Sigmoid colon (tissue), 7 donors: ENCODE results near the gene KYNU. TPM values are rescaled to one million over a fixed set of nuclear protein-coding genes. Genes with fewer than 3 reads are reported as not detected.

ENCODE experiments used
- DNase-seq: peaks from one replicate; pipeline ENCODE4 v3.0.0-alpha.2; 2019
- H3K27ac ChIP-seq, 4 donors: fragments of 200-600 bp; sonication (generic); one replicate each; pipeline ENCODE4 v1.5.1; 2016 to 2019; ENCODE audit warnings: mild to moderate bottlenecking in 1 of 4
- H3K27me3 ChIP-seq, 3 donors: fragments of 200-600 bp; sonication (generic); one replicate each; pipeline ENCODE4 v1.5.1; 2019; ENCODE audit warnings: mild to moderate bottlenecking in 1 of 3
- H3K36me3 ChIP-seq, 4 donors: fragments of 200-600 bp; sonication (generic); one replicate each; pipeline ENCODE4 v1.5.1; 2016 to 2019
- H3K4me1 ChIP-seq, 4 donors: fragments of 200-600 bp; sonication (generic); one replicate each; pipeline ENCODE4 v1.5.1; 2017 to 2019
- H3K4me3 ChIP-seq, 4 donors: fragments of 200-600 bp; sonication (generic); one replicate each; pipeline ENCODE4 v1.5.1; 2017 to 2019; ENCODE audit warnings: mild to moderate bottlenecking in 2 of 4, moderate library complexity in 1 of 4
- H3K9me3 ChIP-seq, 4 donors: fragments of 200-600 bp in 3 of 4; sonication (generic) in 3 of 4; one replicate each; pipeline versions ENCODE4 v1.5.1 to v1.6.1; 2013 to 2019
- CTCF ChIP-seq, 4 experiments: fragments of 450-650 bp in 3 of 4; fragments of 200-600 bp in 1 of 4; IDR thresholded peaks; one replicate each; pipeline ENCODE4 v1.5.1; 2016 to 2019; ENCODE audit warnings: antibody characterized with exemption in 4 of 4, mild to moderate bottlenecking in 3 of 4, moderate library complexity in 2 of 4
- EP300 ChIP-seq, 4 donors: sonication (generic); formaldehyde crosslinking; IDR thresholded peaks; one replicate each; pipeline ENCODE4 v1.6.1; 2017; ENCODE audit warnings: antibody characterized with exemption in 4 of 4
- POLR2A ChIP-seq, 2 donors: fragments of 450-650 bp; IDR thresholded peaks; one replicate each; pipeline ENCODE4 v1.6.1; 2016; ENCODE audit warnings: antibody characterized with exemption in 2 of 2, mild to moderate bottlenecking in 2 of 2, moderate library complexity in 2 of 2
- POLR2AphosphoS5 ChIP-seq, 4 donors: sonication (generic); formaldehyde crosslinking; IDR thresholded peaks; one replicate each; pipeline ENCODE4 v1.6.1; 2017; ENCODE audit warnings: antibody characterized with exemption in 4 of 4
- WGBS, 2 donors: extraction: QIAGEN DNeasy Blood & Tissue Kit; methylation state at CpG; one replicate each; pipeline ENCODE4 v1.1.7; 2013; 5-methylcytosine and 5-hydroxymethylcytosine counted together
- intact Hi-C: fragments of 100-400 bp; cut with DNase I; formaldehyde crosslinking; loops from one replicate; pipeline ENCODE4 v1.15.1; 2023
- polyA plus RNA-seq, 3 donors: library from polyadenylated mRNA; stranded (reverse); fragments of 200-250 nt; gene quantifications; one replicate each; pipeline ENCODE4 v1.2.3, GENCODE V29; 2013
- total RNA-seq, 4 donors: library from RNA; depleted of rRNA; stranded (reverse); fragments of >200 nt; gene quantifications; one replicate each; pipeline ENCODE4 v1.1.0, GENCODE V29; 2016
- donor health status: healthy with polysubstance abuse.
- donor health status: Bipolar disorder and iron deficiency.
- donor health status: healthy.

Gene KYNU
- total and polyA plus RNA-seq, 7 donors = 1.1 to 4.6 (median 2.2) TPM

- TF ChIP-seq CTCF (IDR thresholded peaks at IDR 0.05) (no peak), POLR2A (IDR thresholded peaks at IDR 0.05) (no peak), POLR2AphosphoS5 (IDR thresholded peaks at IDR 0.05) (no peak), EP300 (IDR thresholded peaks at IDR 0.05) (no peak)
- H3K27ac ChIP-seq = no peak overlapping the region
- WGBS, 2 donors = 77 to 90% methylated on average over 1 of the region's 1 CpG
- intact Hi-C loops = no loop called here
- no peaks in the 10 kb centered on the region for H3K36me3 ChIP-seq
- H3K9me3 ChIP-seq = no peaks in the 10 kb centered on the region
- DNase-seq = no peak
- no peaks in the 10 kb centered on the region for H3K4me1 ChIP-seq
- no peaks in the 10 kb centered on the region for H3K27me3 ChIP-seq
- H3K4me3 ChIP-seq = no peak overlapping the region
These were observed 204.2 kb downstream of the KYNU start for GRCh38 chr2:143081616-143082015.

- no peaks in the 10 kb centered on the region for H3K27me3 ChIP-seq
- 53 to 71% methylated on average over 2 of the region's 2 CpGs for WGBS, 2 donors
- no peak overlapping the region for H3K4me3 ChIP-seq
- no peak for DNase-seq
- no peaks in the 10 kb centered on the region for H3K36me3 ChIP-seq
- TF ChIP-seq POLR2AphosphoS5 (IDR thresholded peaks at IDR 0.05) = no peak
- no peak for TF ChIP-seq EP300 (IDR thresholded peaks at IDR 0.05)
- TF ChIP-seq CTCF (IDR thresholded peaks at IDR 0.05) = no peak
- no peak for TF ChIP-seq POLR2A (IDR thresholded peaks at IDR 0.05)
- no peaks in the 10 kb centered on the region for H3K4me1 ChIP-seq
- intact Hi-C loops = no loop called here
- H3K27ac ChIP-seq = no peak overlapping the region
- H3K9me3 ChIP-seq = no peaks in the 10 kb centered on the region
These were observed 206.2 kb downstream of the KYNU start for GRCh38 chr2:143083636-143084035.

GRCh38 chr2:143084462-143084861 lies 207.0 kb downstream of the KYNU start:
- Histone ChIP-seq H3K9me3 (no peaks in the 10 kb centered on the region), H3K27ac (no peak overlapping the region), H3K4me3 (no peak overlapping the region), H3K36me3 (no peaks in the 10 kb centered on the region), H3K4me1 (no peaks in the 10 kb centered on the region), H3K27me3 (no peaks in the 10 kb centered on the region)
- no peak for DNase-seq
- TF ChIP-seq EP300 (IDR thresholded peaks at IDR 0.05) (no peak), POLR2AphosphoS5 (IDR thresholded peaks at IDR 0.05) (no peak), CTCF (IDR thresholded peaks at IDR 0.05) (no peak), POLR2A (IDR thresholded peaks at IDR 0.05) (no peak)
- intact Hi-C loops = no loop called here
- WGBS, 2 donors = 86 to 93% methylated on average over 2 of the region's 2 CpGs

- no peak for DNase-seq
- WGBS, 2 donors = 77 to 81% methylated on average over 1 of the region's 1 CpG
- Histone ChIP-seq H3K27ac (no peak overlapping the region), H3K36me3 (no peaks in the 10 kb centered on the region), H3K4me1 (no peaks in the 10 kb centered on the region), H3K27me3 (no peaks in the 10 kb centered on the region), H3K9me3 (no peaks in the 10 kb centered on the region), H3K4me3 (no peak overlapping the region)
- intact Hi-C loops = no loop called here
- no peak for TF ChIP-seq POLR2A (IDR thresholded peaks at IDR 0.05)
- TF ChIP-seq POLR2AphosphoS5 (IDR thresholded peaks at IDR 0.05) = no peak
- no peak for TF ChIP-seq EP300 (IDR thresholded peaks at IDR 0.05)
- no peak for TF ChIP-seq CTCF (IDR thresholded peaks at IDR 0.05)
These were observed 207.8 kb downstream of the KYNU start for GRCh38 chr2:143085125-143085784.

GRCh38 chr2:143087033-143087432 lies 209.6 kb downstream of the KYNU start:
- Histone ChIP-seq H3K36me3 (no peaks in the 10 kb centered on the region), H3K4me3 (no peak overlapping the region), H3K4me1 (no peaks in the 10 kb centered on the region), H3K9me3 (no peaks in the 10 kb centered on the region), H3K27me3 (no peaks in the 10 kb centered on the region), H3K27ac (no peak overlapping the region)
- 44 to 68% methylated on average over 1 of the region's 1 CpG for WGBS, 2 donors
- intact Hi-C loops = no loop called here
- no peak for TF ChIP-seq EP300 (IDR thresholded peaks at IDR 0.05)
- TF ChIP-seq POLR2A (IDR thresholded peaks at IDR 0.05) = no peak
- no peak for TF ChIP-seq CTCF (IDR thresholded peaks at IDR 0.05)
- TF ChIP-seq POLR2AphosphoS5 (IDR thresholded peaks at IDR 0.05) = no peak
- DNase-seq = no peak
